ENCODE results near the gene SLX4IP. TPM values are rescaled to one million over a fixed set of nuclear protein-coding genes. Genes with fewer than 3 reads are reported as not detected.
"Not testable (repeated sequence)": the region's sequence is repeated elsewhere in the genome, so short reads cannot be mapped to it uniquely, and the experiment has no call there.

Gene SLX4IP
- total RNA-seq, 1 donor = 4.0 TPM

DNA sequence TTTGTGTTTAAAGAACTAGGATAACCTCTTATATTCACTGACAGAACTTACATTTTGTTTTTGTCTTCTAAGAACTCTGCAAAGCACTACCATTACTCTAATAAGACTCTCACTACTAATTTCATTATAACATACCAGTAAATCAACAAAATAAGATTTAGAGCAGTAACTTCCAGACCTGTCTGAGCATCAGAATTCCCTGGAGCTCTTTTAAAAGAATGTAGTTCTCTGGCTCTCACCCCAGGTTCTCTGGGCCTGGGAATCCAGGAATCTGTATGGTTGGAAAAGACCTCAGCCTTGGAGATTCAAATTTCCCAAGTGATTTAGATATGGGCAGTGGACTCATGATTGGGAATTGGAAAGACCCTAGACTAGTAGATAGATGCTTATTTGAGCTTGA is 149.3 kb downstream of the SLX4IP start:
- peak overlapping the region; percentile 24 for H3K27ac ChIP-seq (ENCODE audit: low read depth, low read length)
- no peaks in the 10 kb centered on the region for H3K79me2 ChIP-seq (ENCODE audit: insufficient read depth, low read length)
- peaks cover 31% of the 10 kb centered on the region for H3K4me1 ChIP-seq (ENCODE audit: insufficient read depth, low read length)
- no peaks in the 10 kb centered on the region for H3K27me3 ChIP-seq (ENCODE audit: insufficient read depth, low read length)
- H3K4me3 ChIP-seq (ENCODE audit: insufficient read depth, low read length) = no peak overlapping the region
- no peaks in the 10 kb centered on the region for H3K9me3 ChIP-seq (ENCODE audit: low read depth, low read length)
- DNase-seq (ENCODE audit: insufficient read length, low spot score, missing footprints) = no peak
- H4K20me1 ChIP-seq (ENCODE audit: insufficient read depth, low read length) = no peaks in the 10 kb centered on the region
- H3K36me3 ChIP-seq (ENCODE audit: insufficient read depth, low read length) = no peaks in the 10 kb centered on the region
- no peak overlapping the region for H3K4me2 ChIP-seq (ENCODE audit: insufficient read depth, low read length)
- TF ChIP-seq, protein P1, sequence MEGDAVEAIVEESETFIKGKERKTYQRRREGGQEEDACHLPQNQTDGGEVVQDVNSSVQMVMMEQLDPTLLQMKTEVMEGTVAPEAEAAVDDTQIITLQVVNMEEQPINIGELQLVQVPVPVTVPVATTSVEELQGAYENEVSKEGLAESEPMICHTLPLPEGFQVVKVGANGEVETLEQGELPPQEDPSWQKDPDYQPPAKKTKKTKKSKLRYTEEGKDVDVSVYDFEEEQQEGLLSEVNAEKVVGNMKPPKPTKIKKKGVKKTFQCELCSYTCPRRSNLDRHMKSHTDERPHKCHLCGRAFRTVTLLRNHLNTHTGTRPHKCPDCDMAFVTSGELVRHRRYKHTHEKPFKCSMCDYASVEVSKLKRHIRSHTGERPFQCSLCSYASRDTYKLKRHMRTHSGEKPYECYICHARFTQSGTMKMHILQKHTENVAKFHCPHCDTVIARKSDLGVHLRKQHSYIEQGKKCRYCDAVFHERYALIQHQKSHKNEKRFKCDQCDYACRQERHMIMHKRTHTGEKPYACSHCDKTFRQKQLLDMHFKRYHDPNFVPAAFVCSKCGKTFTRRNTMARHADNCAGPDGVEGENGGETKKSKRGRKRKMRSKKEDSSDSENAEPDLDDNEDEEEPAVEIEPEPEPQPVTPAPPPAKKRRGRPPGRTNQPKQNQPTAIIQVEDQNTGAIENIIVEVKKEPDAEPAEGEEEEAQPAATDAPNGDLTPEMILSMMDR (IDR thresholded peaks at IDR 0.05; ENCODE audit: extremely low read depth, low read depth, low read length) = no peak
- no peak overlapping the region for H2AFZ ChIP-seq (ENCODE audit: low read length)

DNA sequence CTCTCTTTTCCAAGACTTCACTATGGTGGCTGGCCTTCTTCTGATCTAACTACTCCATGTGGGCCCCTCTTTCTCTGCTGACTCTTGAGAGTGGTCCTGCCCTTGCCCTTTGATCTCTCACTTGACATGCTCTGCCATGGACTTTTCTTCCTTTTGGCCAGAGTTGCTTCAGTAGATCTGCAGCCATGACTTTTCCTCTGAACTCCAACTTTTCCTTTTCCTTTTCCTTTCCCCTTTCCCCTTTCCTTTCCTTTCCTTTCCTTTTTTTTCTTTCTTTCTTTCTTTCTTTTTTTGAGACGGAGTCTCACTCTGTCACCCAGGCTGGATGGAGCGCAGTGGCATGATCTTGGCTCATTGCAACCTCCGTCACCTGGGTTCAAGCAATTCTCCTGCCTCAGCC is 150.2 kb downstream of the SLX4IP start:
- Histone ChIP-seq H3K27me3 (ENCODE audit: insufficient read depth, low read length) (no peaks in the 10 kb centered on the region), H3K36me3 (ENCODE audit: insufficient read depth, low read length) (no peaks in the 10 kb centered on the region), H3K27ac (ENCODE audit: low read depth, low read length) (no peak overlapping the region), H3K4me3 (ENCODE audit: insufficient read depth, low read length) (no peak overlapping the region), H4K20me1 (ENCODE audit: insufficient read depth, low read length) (no peaks in the 10 kb centered on the region), H3K9me3 (ENCODE audit: low read depth, low read length) (no peaks in the 10 kb centered on the region), H3K4me1 (ENCODE audit: insufficient read depth, low read length) (peaks cover 30% of the 10 kb centered on the region), H3K79me2 (ENCODE audit: insufficient read depth, low read length) (no peaks in the 10 kb centered on the region), H3K4me2 (ENCODE audit: insufficient read depth, low read length) (no peak overlapping the region), H2AFZ (ENCODE audit: low read length) (no peak overlapping the region)
- TF ChIP-seq, protein P1 (IDR thresholded peaks at IDR 0.05; ENCODE audit: extremely low read depth, low read depth, low read length) = no peak
- DNase-seq (ENCODE audit: insufficient read length, low spot score, missing footprints) = no peak

DNA sequence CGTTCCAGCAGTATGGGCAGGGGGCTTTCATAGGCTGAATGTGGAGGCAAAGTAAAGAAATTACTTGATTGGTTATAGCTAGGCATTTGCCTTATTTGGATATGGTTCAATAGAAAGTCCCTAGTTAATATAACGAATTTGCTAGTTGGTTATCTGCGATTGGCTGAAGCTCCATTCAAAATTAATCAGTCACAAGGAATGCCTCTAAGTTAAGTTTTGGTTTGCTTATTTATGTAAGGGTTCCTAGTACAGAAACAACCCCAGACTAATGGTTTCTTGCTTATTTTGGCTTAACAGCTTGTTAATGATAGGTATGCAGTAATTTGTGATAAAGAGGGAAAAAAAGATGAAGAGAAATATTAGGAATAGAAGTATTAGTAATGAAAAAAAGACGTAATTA is 151.2 kb downstream of the SLX4IP start:
- no peaks in the 10 kb centered on the region for H4K20me1 ChIP-seq (ENCODE audit: insufficient read depth, low read length)
- no peak overlapping the region for H3K4me3 ChIP-seq (ENCODE audit: insufficient read depth, low read length)
- H3K27ac ChIP-seq (ENCODE audit: low read depth, low read length) = no peak overlapping the region
- H3K9me3 ChIP-seq (ENCODE audit: low read depth, low read length) = no peaks in the 10 kb centered on the region
- H3K36me3 ChIP-seq (ENCODE audit: insufficient read depth, low read length) = no peaks in the 10 kb centered on the region
- H3K4me1 ChIP-seq (ENCODE audit: insufficient read depth, low read length) = peaks cover 27% of the 10 kb centered on the region
- no peak for DNase-seq (ENCODE audit: insufficient read length, low spot score, missing footprints)
- H3K27me3 ChIP-seq (ENCODE audit: insufficient read depth, low read length) = no peaks in the 10 kb centered on the region
- TF ChIP-seq, protein P1 (IDR thresholded peaks at IDR 0.05; ENCODE audit: extremely low read depth, low read depth, low read length) = no peak
- H3K4me2 ChIP-seq (ENCODE audit: insufficient read depth, low read length) = no peak overlapping the region
- H2AFZ ChIP-seq (ENCODE audit: low read length) = no peak overlapping the region
- H3K79me2 ChIP-seq (ENCODE audit: insufficient read depth, low read length) = no peaks in the 10 kb centered on the region

DNA sequence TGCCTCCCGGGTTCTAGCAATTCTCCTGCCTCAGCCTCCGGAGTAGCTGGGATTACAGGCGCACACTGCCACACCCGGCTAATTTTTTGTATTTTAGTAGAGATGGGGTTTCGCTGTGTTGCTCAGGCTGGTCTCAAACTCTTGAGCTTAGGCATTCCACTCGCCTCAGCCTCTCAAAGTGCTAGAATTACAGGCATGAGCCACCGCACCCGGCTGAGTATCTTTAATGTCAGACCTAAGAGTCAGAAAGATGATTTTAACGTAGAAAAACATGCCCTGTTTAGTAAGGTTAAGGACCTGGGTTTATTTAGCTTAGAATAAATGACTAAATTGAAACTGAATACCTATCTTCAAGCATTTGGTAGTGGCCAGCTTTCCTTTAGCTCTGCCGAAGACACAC is 155.3 kb downstream of the SLX4IP start:
- not testable (repeated sequence) for H4K20me1 ChIP-seq (ENCODE audit: insufficient read depth, low read length); DNase-seq (ENCODE audit: insufficient read length, low spot score, missing footprints); H3K4me2 ChIP-seq (ENCODE audit: insufficient read depth, low read length); H3K79me2 ChIP-seq (ENCODE audit: insufficient read depth, low read length); H2AFZ ChIP-seq (ENCODE audit: low read length); H3K9me3 ChIP-seq (ENCODE audit: low read depth, low read length); H3K36me3 ChIP-seq (ENCODE audit: insufficient read depth, low read length); H3K27me3 ChIP-seq (ENCODE audit: insufficient read depth, low read length); H3K4me3 ChIP-seq (ENCODE audit: insufficient read depth, low read length)
- Histone ChIP-seq H3K4me1 (ENCODE audit: insufficient read depth, low read length) (peaks cover 21% of the 10 kb centered on the region), H3K27ac (ENCODE audit: low read depth, low read length) (peak overlapping the region; percentile 68)
